Retinal pigment epithelial cell (primary cell): Measurements from ENCODE around the gene IFIT5.

Source experiments
- DNase-seq: peaks from one replicate; pipeline ENCODE4 v3.0.0-alpha.2; 2010; ENCODE audit warnings: low read depth
- H3K4me3 ChIP-seq: 2 replicates; pipeline ENCODE4 v1.5.1; 2011; ENCODE audit warnings: mild to moderate bottlenecking, low read length, control low read depth, moderate library complexity
- TF ChIP-seq, protein P1 (sequence below): conservative IDR thresholded peaks from 2 replicates; pipeline ENCODE4 v1.5.1; 2011; ENCODE audit warnings: low read depth, low read length, control low read depth, inconsistent platforms

IFIT5 gene

GRCh38 chr10:89466599-89467035 is 52.2 kb downstream of the IFIT5 start:
- DNase-seq = no peak
- no peak overlapping the region for H3K4me3 ChIP-seq
- TF ChIP-seq, protein P1, sequence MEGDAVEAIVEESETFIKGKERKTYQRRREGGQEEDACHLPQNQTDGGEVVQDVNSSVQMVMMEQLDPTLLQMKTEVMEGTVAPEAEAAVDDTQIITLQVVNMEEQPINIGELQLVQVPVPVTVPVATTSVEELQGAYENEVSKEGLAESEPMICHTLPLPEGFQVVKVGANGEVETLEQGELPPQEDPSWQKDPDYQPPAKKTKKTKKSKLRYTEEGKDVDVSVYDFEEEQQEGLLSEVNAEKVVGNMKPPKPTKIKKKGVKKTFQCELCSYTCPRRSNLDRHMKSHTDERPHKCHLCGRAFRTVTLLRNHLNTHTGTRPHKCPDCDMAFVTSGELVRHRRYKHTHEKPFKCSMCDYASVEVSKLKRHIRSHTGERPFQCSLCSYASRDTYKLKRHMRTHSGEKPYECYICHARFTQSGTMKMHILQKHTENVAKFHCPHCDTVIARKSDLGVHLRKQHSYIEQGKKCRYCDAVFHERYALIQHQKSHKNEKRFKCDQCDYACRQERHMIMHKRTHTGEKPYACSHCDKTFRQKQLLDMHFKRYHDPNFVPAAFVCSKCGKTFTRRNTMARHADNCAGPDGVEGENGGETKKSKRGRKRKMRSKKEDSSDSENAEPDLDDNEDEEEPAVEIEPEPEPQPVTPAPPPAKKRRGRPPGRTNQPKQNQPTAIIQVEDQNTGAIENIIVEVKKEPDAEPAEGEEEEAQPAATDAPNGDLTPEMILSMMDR = peak; percentile 60

- H3K4me3 ChIP-seq = no peak overlapping the region
- no peak for DNase-seq
- TF ChIP-seq, protein P1 = no peak
These were observed 54.0 kb downstream of the IFIT5 start for GRCh38 chr10:89468191-89468965.

- no peak overlapping the region for H3K4me3 ChIP-seq
- no peak for DNase-seq
- TF ChIP-seq, protein P1 = no peak
These were observed 55.1 kb downstream of the IFIT5 start for GRCh38 chr10:89469517-89469916.
